T-cell (primary cell): Measurements from ENCODE around the gene FMN2. TPM values are rescaled to one million over a fixed set of nuclear protein-coding genes. Genes with fewer than 3 reads are reported as not detected.
"Not testable (repeated sequence)": the region's sequence is repeated elsewhere in the genome, so short reads cannot be mapped to it uniquely, and the experiment has no call there.

Experiments
- ATAC-seq, 4 experiments: fragments of 200-7000 bp in 3 of 4; fragments of 150-1000 bp in 1 of 4; cut with Tn5 transposase; replicated peaks in 1 of 4; 1 replicate in 3 of 4; 2 replicates in 1 of 4; pipeline ENCODE4 v1.10.0; 2021; ENCODE audit warnings: moderate library complexity in 3 of 4, mild to moderate bottlenecking in 2 of 4, moderate number of reproducible peaks in 1 of 4
- CTCF ChIA-PET, 2 donors: fragments of 300-600 bp; sonication (Branson Sonifier 250); formaldehyde crosslinking; loops; one replicate each; lab custom pipeline; 2022; ENCODE audit warnings: antibody characterized with exemption in 2 of 2; lab: Charles Lee
- POLR2A ChIA-PET, 2 donors: fragments of 300-600 bp; sonication (Branson Sonifier 250); formaldehyde crosslinking; loops; one replicate each; lab custom pipeline; 2022; ENCODE audit warnings: antibody characterized with exemption in 2 of 2; lab: Charles Lee
- DNase-seq, 35 experiments: peaks; one replicate each; pipeline versions ENCODE4 v3.0.0 to v3.0.0-alpha.2; 2013 to 2023
- H3K27ac ChIP-seq: one replicate; pipeline ENCODE4 v1.5.1; 2013; ENCODE audit warnings: low read length
- H3K27me3 ChIP-seq, 2 experiments: replicated peaks in 1 of 2; 1 replicate in 1 of 2; 2 replicates in 1 of 2; pipeline versions ENCODE4 v1.6.1 to v1.7.0; 2013; ENCODE audit warnings: low read length in 1 of 2, mixed read lengths in 1 of 2; ENCODE audit not compliant: control insufficient read depth in 2 of 2, insufficient read depth in 2 of 2; ENCODE audit errors: extremely low read depth in 1 of 2
- H3K36me3 ChIP-seq, 2 donors: 1 replicate in 1 of 2; 2 replicates in 1 of 2; pipeline versions ENCODE4 v1.6.1 to v1.7.0; 2013; ENCODE audit warnings: low read length in 1 of 2; ENCODE audit not compliant: control insufficient read depth in 2 of 2, insufficient read depth in 1 of 2; ENCODE audit errors: extremely low read depth in 1 of 2
- H3K4me1 ChIP-seq, 2 experiments: 1 replicate in 1 of 2; 2 replicates in 1 of 2; pipeline versions ENCODE4 v1.6.1 to v1.7.0; 2013; ENCODE audit warnings: low read length in 2 of 2, mixed read lengths in 1 of 2; ENCODE audit not compliant: insufficient read depth in 2 of 2, control insufficient read depth in 1 of 2; ENCODE audit errors: extremely low read depth in 1 of 2
- H3K4me3 ChIP-seq, 2 donors: 1 replicate in 1 of 2; 2 replicates in 1 of 2; pipeline versions ENCODE4 v1.5.1 to v1.7.0; 2013; ENCODE audit warnings: mild to moderate bottlenecking in 2 of 2, low read length in 1 of 2, moderate library complexity in 1 of 2; ENCODE audit not compliant: control insufficient read depth in 1 of 2; ENCODE audit errors: extremely low read depth in 1 of 2
- H3K9me3 ChIP-seq: 2 replicates; pipeline ENCODE4 v1.7.0; 2013
- H3K27ac Mint-ChIP-seq, 2 donors: one replicate each; pipeline ENCODE4 v1.8.0; 2020 to 2021; ENCODE audit warnings: mild to moderate bottlenecking in 2 of 2, mixed read lengths in 2 of 2
- H3K27me3 Mint-ChIP-seq, 2 donors: one replicate each; pipeline ENCODE4 v1.8.0; 2021 to 2022; ENCODE audit warnings: mixed read lengths in 2 of 2
- H3K36me3 Mint-ChIP-seq: one replicate; pipeline ENCODE4 v1.8.0; 2021; ENCODE audit warnings: mixed read lengths
- H3K4me1 Mint-ChIP-seq, 3 donors: one replicate each; pipeline ENCODE4 v1.8.0; 2020 to 2022; ENCODE audit warnings: mixed read lengths in 3 of 3, mild to moderate bottlenecking in 1 of 3
- H3K4me3 Mint-ChIP-seq, 3 donors: one replicate each; pipeline ENCODE4 v1.8.0; 2020 to 2022; ENCODE audit warnings: mild to moderate bottlenecking in 3 of 3, mixed read lengths in 3 of 3, moderate library complexity in 3 of 3
- H3K9me3 Mint-ChIP-seq, 3 donors: one replicate each; pipeline ENCODE4 v1.8.0; 2020 to 2022; ENCODE audit warnings: mixed read lengths in 3 of 3
- WGBS: methylation state at CpG from one replicate; pipeline ENCODE4 v1.1.5; 2013; ENCODE audit warnings: missing lambda C conversion rate; ENCODE audit not compliant: insufficient coverage; 5-methylcytosine and 5-hydroxymethylcytosine counted together
- total RNA-seq, 35 experiments: library from RNA in 6 of 35; stranded (reverse) in 6 of 35; fragments of 120-200 nt in 1 of 35; gene quantifications; one replicate each; pipeline versions ENCODE4 v1.2.1 to v1.2.4 and lab custom pipeline; 2013 to 2026

Gene FMN2
- total RNA-seq, 5 donors from 2014 or later (not counting 1 experiment from before 2014, with no cell fraction given) = not detected

GRCh38 chr1:240328382-240328781, 236.7 kb downstream of the FMN2 start:
- H3K9me3 ChIP-seq, H3K4me3 ChIP-seq, H3K4me3 Mint-ChIP-seq, CTCF ChIA-PET, H3K9me3 Mint-ChIP-seq, DNase-seq, POLR2A ChIA-PET, H3K36me3 ChIP-seq, H3K27ac ChIP-seq, ATAC-seq, H3K27me3 Mint-ChIP-seq, H3K27me3 ChIP-seq, H3K36me3 Mint-ChIP-seq, H3K4me1 Mint-ChIP-seq, H3K4me1 ChIP-seq, H3K27ac Mint-ChIP-seq: not testable (repeated sequence)
- no CpG with 5 or more reads among the region's 1 CpG for WGBS

GRCh38 chr1:240329443-240329842, 237.8 kb downstream of the FMN2 start:
- POLR2A ChIA-PET = no interaction called here
- CTCF ChIA-PET = no interaction called here
- H3K27me3 ChIP-seq = no peaks in the 10 kb centered on the region
- no peaks in the 10 kb centered on the region for H3K4me1 Mint-ChIP-seq
- no peaks in the 10 kb centered on the region for H3K9me3 Mint-ChIP-seq
- no peaks in the 10 kb centered on the region for H3K9me3 ChIP-seq
- no peak overlapping the region for H3K4me3 Mint-ChIP-seq
- no peaks in the 10 kb centered on the region for H3K27me3 Mint-ChIP-seq
- no peak overlapping the region for H3K27ac ChIP-seq
- H3K36me3 Mint-ChIP-seq = no peaks in the 10 kb centered on the region
- H3K4me3 ChIP-seq = no peak overlapping the region
- H3K4me1 ChIP-seq = no peaks in the 10 kb centered on the region
- no peak for DNase-seq
- 89% methylated on average over 3 of the region's 6 CpGs for WGBS
- H3K27ac Mint-ChIP-seq = no peak overlapping the region
- no peak for ATAC-seq
- no peaks in the 10 kb centered on the region for H3K36me3 ChIP-seq

- no peaks in the 10 kb centered on the region for H3K9me3 Mint-ChIP-seq
- Histone ChIP-seq H3K27ac (no peak overlapping the region), H3K4me1 (no peaks in the 10 kb centered on the region), H3K4me3 (no peak overlapping the region), H3K9me3 (no peaks in the 10 kb centered on the region), H3K27me3 (no peaks in the 10 kb centered on the region), H3K36me3 (no peaks in the 10 kb centered on the region)
- ChIA-PET POLR2A (no interaction called here), CTCF (no interaction called here)
- H3K4me3 Mint-ChIP-seq = no peak overlapping the region
- no peak for ATAC-seq
- WGBS = no CpG with 5 or more reads among the region's 3 CpGs
- H3K36me3 Mint-ChIP-seq = no peaks in the 10 kb centered on the region
- no peaks in the 10 kb centered on the region for H3K27me3 Mint-ChIP-seq
- DNase-seq = no peak
- H3K4me1 Mint-ChIP-seq = no peaks in the 10 kb centered on the region
- H3K27ac Mint-ChIP-seq = no peak overlapping the region
These were observed 241.0 kb downstream of the FMN2 start for GRCh38 chr1:240332672-240333071.

- ATAC-seq = no peak
- H3K27me3 Mint-ChIP-seq = no peaks in the 10 kb centered on the region
- no peak overlapping the region for H3K27ac ChIP-seq
- peaks cover 0 to 3% (median 0%) of the 10 kb centered on the region in 3 donors for H3K9me3 Mint-ChIP-seq
- no peak for DNase-seq
- H3K4me1 Mint-ChIP-seq = no peaks in the 10 kb centered on the region
- 91% methylated on average over 2 of the region's 5 CpGs for WGBS
- CTCF ChIA-PET = interaction anchor here in 1 of 2 donors (0.5 kb wide), 1 partner anchor 172 kb away, joined by 5 read pairs; no protein-coding TSS in a partner anchor
- no peaks in the 10 kb centered on the region for H3K36me3 ChIP-seq
- POLR2A ChIA-PET = no interaction called here
- no peaks in the 10 kb centered on the region for H3K9me3 ChIP-seq
- no peak overlapping the region for H3K4me3 ChIP-seq
- H3K36me3 Mint-ChIP-seq = no peaks in the 10 kb centered on the region
- H3K4me1 ChIP-seq = no peaks in the 10 kb centered on the region
- H3K27ac Mint-ChIP-seq = no peak overlapping the region
- no peak overlapping the region for H3K4me3 Mint-ChIP-seq
- no peaks in the 10 kb centered on the region for H3K27me3 ChIP-seq
These were observed 246.1 kb downstream of the FMN2 start for GRCh38 chr1:240337781-240338180.

- no peak overlapping the region for H3K27ac Mint-ChIP-seq
- H3K27ac ChIP-seq = no peak overlapping the region
- no peaks in the 10 kb centered on the region for H3K4me1 ChIP-seq
- no peak overlapping the region for H3K4me3 Mint-ChIP-seq
- no peaks in the 10 kb centered on the region for H3K27me3 Mint-ChIP-seq
- H3K9me3 ChIP-seq = no peaks in the 10 kb centered on the region
- ChIA-PET POLR2A (no interaction called here), CTCF (no interaction called here)
- ATAC-seq = no peak
- no peak for DNase-seq
- no peaks in the 10 kb centered on the region for H3K27me3 ChIP-seq
- H3K4me3 ChIP-seq = no peak overlapping the region
- no peaks in the 10 kb centered on the region for H3K36me3 Mint-ChIP-seq
- WGBS = 96% methylated on average over 7 of the region's 9 CpGs
- H3K4me1 Mint-ChIP-seq = no peaks in the 10 kb centered on the region
- H3K9me3 Mint-ChIP-seq = peaks cover 0 to 3% (median 0%) of the 10 kb centered on the region in 3 donors
- no peaks in the 10 kb centered on the region for H3K36me3 ChIP-seq
These were observed 247.2 kb downstream of the FMN2 start for GRCh38 chr1:240338837-240339236.

- ATAC-seq = no peak
- no peak overlapping the region for H3K4me3 ChIP-seq
- Mint-ChIP-seq H3K27me3 (no peaks in the 10 kb centered on the region), H3K27ac (no peak overlapping the region), H3K4me3 (no peak overlapping the region), H3K36me3 (no peaks in the 10 kb centered on the region), H3K4me1 (no peaks in the 10 kb centered on the region), H3K9me3 (peaks cover 0 to 3% (median 0%) of the 10 kb centered on the region in 3 donors)
- no peaks in the 10 kb centered on the region for H3K9me3 ChIP-seq
- no peaks in the 10 kb centered on the region for H3K4me1 ChIP-seq
- CTCF ChIA-PET = no interaction called here
- no peaks in the 10 kb centered on the region for H3K36me3 ChIP-seq
- no CpG with 5 or more reads among the region's 6 CpGs for WGBS
- no peak for DNase-seq
- H3K27ac ChIP-seq = no peak overlapping the region
- POLR2A ChIA-PET = no interaction called here
- H3K27me3 ChIP-seq = no peaks in the 10 kb centered on the region
These were observed 249.9 kb downstream of the FMN2 start for GRCh38 chr1:240341365-240342250.
